Measurements from ENCODE around the gene CD109. TPM values are rescaled to one million over a fixed set of nuclear protein-coding genes. Genes with fewer than 3 reads are reported as not detected.
"Not testable (repeated sequence)": the region's sequence is repeated elsewhere in the genome, so short reads cannot be mapped to it uniquely, and the experiment has no call there.

Gene CD109
- total RNA-seq, 6 experiments from 2014 or later: 32.5 to 56.3 (median 48.9) TPM

- Mint-ChIP-seq H3K27ac (peak overlapping the region; percentile 36), H3K4me1 (ENCODE audit: low read depth) (peaks cover 68% of the 10 kb centered on the region), H3K9me3 (no peaks in the 10 kb centered on the region), H3K4me3 (no peak overlapping the region), H3K36me3 (ENCODE audit: low read depth) (peaks cover 30% of the 10 kb centered on the region), H3K27me3 (ENCODE audit: insufficient read depth) (no peaks in the 10 kb centered on the region)
- DNase-seq: no peak
- no peak for TF ChIP-seq CTCF (IDR thresholded peaks at IDR 0.05)
These were observed 105.8 kb downstream of the CD109 start for GRCh38 chr6:73801652-73802268.

- DNase-seq: peak; percentile 36
- TF ChIP-seq CTCF (IDR thresholded peaks at IDR 0.05): no peak
- Mint-ChIP-seq H3K4me1 (ENCODE audit: low read depth) (peaks cover 62% of the 10 kb centered on the region), H3K27me3 (ENCODE audit: insufficient read depth) (no peaks in the 10 kb centered on the region), H3K4me3 (no peak overlapping the region), H3K36me3 (ENCODE audit: low read depth) (peaks cover 29% of the 10 kb centered on the region), H3K27ac (peak overlapping the region; percentile 94), H3K9me3 (no peaks in the 10 kb centered on the region)
These were observed 106.4 kb downstream of the CD109 start for GRCh38 chr6:73802366-73802765.

GRCh38 chr6:73803562-73804241, 107.7 kb downstream of the CD109 start:
- H3K27ac Mint-ChIP-seq: peak overlapping the region; percentile 94
- peak overlapping the region; percentile 70 for H3K4me3 Mint-ChIP-seq
- peak; percentile 96 for DNase-seq
- peak; percentile 78 for TF ChIP-seq CTCF (IDR thresholded peaks at IDR 0.05)
- H3K36me3 Mint-ChIP-seq (ENCODE audit: low read depth): peaks cover 25% of the 10 kb centered on the region
- H3K4me1 Mint-ChIP-seq (ENCODE audit: low read depth): peaks cover 49% of the 10 kb centered on the region
- no peaks in the 10 kb centered on the region for H3K9me3 Mint-ChIP-seq
- no peaks in the 10 kb centered on the region for H3K27me3 Mint-ChIP-seq (ENCODE audit: insufficient read depth)

GRCh38 chr6:73805221-73805620, 109.2 kb downstream of the CD109 start:
- not testable (repeated sequence) for DNase-seq; H3K27ac Mint-ChIP-seq; H3K4me3 Mint-ChIP-seq; H3K9me3 Mint-ChIP-seq; H3K27me3 Mint-ChIP-seq (ENCODE audit: insufficient read depth)
- H3K36me3 Mint-ChIP-seq (ENCODE audit: low read depth): peaks cover 21% of the 10 kb centered on the region
- H3K4me1 Mint-ChIP-seq (ENCODE audit: low read depth): peaks cover 42% of the 10 kb centered on the region

- H3K36me3 Mint-ChIP-seq (ENCODE audit: low read depth): peaks cover 19% of the 10 kb centered on the region; the same call in 1 of the 2 replicates
These were observed 110.0 kb downstream of the CD109 start for GRCh38 chr6:73805982-73806381.

GRCh38 chr6:73811706-73812105, 115.7 kb downstream of the CD109 start:
- TF ChIP-seq CTCF (IDR thresholded peaks at IDR 0.05): no peak
- Mint-ChIP-seq H3K27me3 (ENCODE audit: insufficient read depth) (no peaks in the 10 kb centered on the region), H3K4me3 (no peak overlapping the region), H3K4me1 (ENCODE audit: low read depth) (no peaks in the 10 kb centered on the region), H3K27ac (no peak overlapping the region), H3K9me3 (no peaks in the 10 kb centered on the region), H3K36me3 (ENCODE audit: low read depth) (peaks cover 23% of the 10 kb centered on the region)
- no peak for DNase-seq

More at GRCh38 chr6:73805982-73806381, 110.0 kb downstream of the CD109 start:
- not testable (repeated sequence) for H3K9me3 Mint-ChIP-seq; H3K4me3 Mint-ChIP-seq; H3K27ac Mint-ChIP-seq; H3K27me3 Mint-ChIP-seq (ENCODE audit: insufficient read depth); DNase-seq
- peaks cover 40% of the 10 kb centered on the region for H3K4me1 Mint-ChIP-seq (ENCODE audit: low read depth)
